ENCODE data around the gene PAX5. TPM values are rescaled to one million over a fixed set of nuclear protein-coding genes. Genes with fewer than 3 reads are reported as not detected.

The PAX5 gene
- total RNA-seq, 1 donor from 2014 or later: 0.25 TPM

- TF ChIP-seq, protein P1, sequence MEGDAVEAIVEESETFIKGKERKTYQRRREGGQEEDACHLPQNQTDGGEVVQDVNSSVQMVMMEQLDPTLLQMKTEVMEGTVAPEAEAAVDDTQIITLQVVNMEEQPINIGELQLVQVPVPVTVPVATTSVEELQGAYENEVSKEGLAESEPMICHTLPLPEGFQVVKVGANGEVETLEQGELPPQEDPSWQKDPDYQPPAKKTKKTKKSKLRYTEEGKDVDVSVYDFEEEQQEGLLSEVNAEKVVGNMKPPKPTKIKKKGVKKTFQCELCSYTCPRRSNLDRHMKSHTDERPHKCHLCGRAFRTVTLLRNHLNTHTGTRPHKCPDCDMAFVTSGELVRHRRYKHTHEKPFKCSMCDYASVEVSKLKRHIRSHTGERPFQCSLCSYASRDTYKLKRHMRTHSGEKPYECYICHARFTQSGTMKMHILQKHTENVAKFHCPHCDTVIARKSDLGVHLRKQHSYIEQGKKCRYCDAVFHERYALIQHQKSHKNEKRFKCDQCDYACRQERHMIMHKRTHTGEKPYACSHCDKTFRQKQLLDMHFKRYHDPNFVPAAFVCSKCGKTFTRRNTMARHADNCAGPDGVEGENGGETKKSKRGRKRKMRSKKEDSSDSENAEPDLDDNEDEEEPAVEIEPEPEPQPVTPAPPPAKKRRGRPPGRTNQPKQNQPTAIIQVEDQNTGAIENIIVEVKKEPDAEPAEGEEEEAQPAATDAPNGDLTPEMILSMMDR (IDR thresholded peaks at IDR 0.05): no peak
- TF ChIP-seq POLR2AphosphoS5 (IDR thresholded peaks at IDR 0.05; ENCODE audit: insufficient read depth in 1 of 2, low read depth in 1 of 2): no peak
- TF ChIP-seq POLR2A (IDR thresholded peaks at IDR 0.05): no peak
- Histone ChIP-seq H3K27me3 (peaks cover 45% of the 10 kb centered on the region), H3K4me1 (peaks cover 56% of the 10 kb centered on the region), H3K9me3 (no peaks in the 10 kb centered on the region), H3K4me3 (no peak overlapping the region), H3K36me3 (no peaks in the 10 kb centered on the region), H3K27ac (no peak overlapping the region)
- intact Hi-C loops (cut with DNase I): no loop called here
- DNase-seq (ENCODE audit: extremely low spot score in 2 of 2): no peak
Measured at GRCh38 chr9:37032713-37033112, 1.4 kb downstream of the PAX5 start.

DNA sequence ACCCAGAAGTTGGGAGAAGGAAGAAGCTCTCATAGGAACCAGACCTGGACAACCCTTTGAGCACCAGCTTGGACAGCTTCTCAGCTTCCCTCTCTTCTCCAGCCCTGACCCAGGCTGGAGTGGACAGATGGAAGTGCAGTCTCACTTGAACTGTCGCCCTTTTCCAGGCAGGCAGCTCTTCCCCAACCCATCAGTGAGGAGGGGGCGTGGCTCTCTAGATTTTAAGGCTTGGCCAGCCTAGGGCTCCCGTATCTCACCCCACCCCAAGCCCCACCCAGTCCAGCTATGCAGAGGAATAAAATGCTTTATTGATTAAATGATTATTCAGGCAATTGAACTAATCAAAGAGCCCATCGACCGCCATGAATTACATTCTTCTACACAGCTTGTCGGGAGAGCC, 2.2 kb downstream of the PAX5 start:
- intact Hi-C loops (cut with DNase I): no loop called here
- no peak for TF ChIP-seq POLR2A (IDR thresholded peaks at IDR 0.05)
- no peak for TF ChIP-seq POLR2AphosphoS5 (IDR thresholded peaks at IDR 0.05; ENCODE audit: insufficient read depth in 1 of 2, low read depth in 1 of 2)
- TF ChIP-seq, protein P1 (IDR thresholded peaks at IDR 0.05): no peak
- Histone ChIP-seq H3K4me3 (no peak overlapping the region), H3K27me3 (peaks cover 47% of the 10 kb centered on the region), H3K36me3 (no peaks in the 10 kb centered on the region), H3K27ac (no peak overlapping the region), H3K9me3 (no peaks in the 10 kb centered on the region), H3K4me1 (peaks cover 56% of the 10 kb centered on the region)
- DNase-seq (ENCODE audit: extremely low spot score in 2 of 2): no peak

GRCh38 chr9:37031081-37031480, 3.0 kb downstream of the PAX5 start:
- H3K27me3 ChIP-seq: peaks cover 53% of the 10 kb centered on the region
- peaks cover 56% of the 10 kb centered on the region for H3K4me1 ChIP-seq
- TF ChIP-seq, protein P1 (IDR thresholded peaks at IDR 0.05): no peak
- no peak for TF ChIP-seq POLR2AphosphoS5 (IDR thresholded peaks at IDR 0.05; ENCODE audit: insufficient read depth in 1 of 2, low read depth in 1 of 2)
- TF ChIP-seq POLR2A (IDR thresholded peaks at IDR 0.05): no peak
- no peaks in the 10 kb centered on the region for H3K36me3 ChIP-seq
- no peak overlapping the region for H3K27ac ChIP-seq
- intact Hi-C loops (cut with DNase I): no loop called here
- H3K4me3 ChIP-seq: no peak overlapping the region
- DNase-seq (ENCODE audit: extremely low spot score in 2 of 2): no peak
- H3K9me3 ChIP-seq: no peaks in the 10 kb centered on the region

DNA sequence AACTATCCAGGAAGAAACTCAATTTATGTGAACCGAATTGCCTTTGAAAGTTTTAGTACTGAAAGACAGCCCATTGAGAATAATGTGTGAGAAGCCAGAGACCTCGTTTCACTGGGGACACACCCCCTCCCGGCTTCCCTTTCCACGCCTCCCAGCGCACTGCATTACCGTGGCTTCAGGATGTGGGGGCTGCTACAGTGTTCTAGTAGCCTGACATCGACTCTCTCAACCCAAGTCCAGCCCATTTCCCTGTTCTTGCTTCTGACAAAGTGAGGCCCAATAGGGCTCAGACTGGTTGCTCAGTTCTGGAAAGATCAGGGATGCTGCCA, 3.5 kb downstream of the PAX5 start:
- no peak overlapping the region for H3K4me3 ChIP-seq
- DNase-seq (ENCODE audit: extremely low spot score in 2 of 2): no peak
- no peak for TF ChIP-seq POLR2AphosphoS5 (IDR thresholded peaks at IDR 0.05; ENCODE audit: insufficient read depth in 1 of 2, low read depth in 1 of 2)
- no peak for TF ChIP-seq POLR2A (IDR thresholded peaks at IDR 0.05)
- TF ChIP-seq, protein P1 (IDR thresholded peaks at IDR 0.05): no peak
- H3K4me1 ChIP-seq: peaks cover 56% of the 10 kb centered on the region
- peaks cover 51% of the 10 kb centered on the region for H3K27me3 ChIP-seq
- no peaks in the 10 kb centered on the region for H3K9me3 ChIP-seq
- intact Hi-C loops (cut with DNase I): no loop called here
- H3K27ac ChIP-seq: no peak overlapping the region
- H3K36me3 ChIP-seq: no peaks in the 10 kb centered on the region

DNA sequence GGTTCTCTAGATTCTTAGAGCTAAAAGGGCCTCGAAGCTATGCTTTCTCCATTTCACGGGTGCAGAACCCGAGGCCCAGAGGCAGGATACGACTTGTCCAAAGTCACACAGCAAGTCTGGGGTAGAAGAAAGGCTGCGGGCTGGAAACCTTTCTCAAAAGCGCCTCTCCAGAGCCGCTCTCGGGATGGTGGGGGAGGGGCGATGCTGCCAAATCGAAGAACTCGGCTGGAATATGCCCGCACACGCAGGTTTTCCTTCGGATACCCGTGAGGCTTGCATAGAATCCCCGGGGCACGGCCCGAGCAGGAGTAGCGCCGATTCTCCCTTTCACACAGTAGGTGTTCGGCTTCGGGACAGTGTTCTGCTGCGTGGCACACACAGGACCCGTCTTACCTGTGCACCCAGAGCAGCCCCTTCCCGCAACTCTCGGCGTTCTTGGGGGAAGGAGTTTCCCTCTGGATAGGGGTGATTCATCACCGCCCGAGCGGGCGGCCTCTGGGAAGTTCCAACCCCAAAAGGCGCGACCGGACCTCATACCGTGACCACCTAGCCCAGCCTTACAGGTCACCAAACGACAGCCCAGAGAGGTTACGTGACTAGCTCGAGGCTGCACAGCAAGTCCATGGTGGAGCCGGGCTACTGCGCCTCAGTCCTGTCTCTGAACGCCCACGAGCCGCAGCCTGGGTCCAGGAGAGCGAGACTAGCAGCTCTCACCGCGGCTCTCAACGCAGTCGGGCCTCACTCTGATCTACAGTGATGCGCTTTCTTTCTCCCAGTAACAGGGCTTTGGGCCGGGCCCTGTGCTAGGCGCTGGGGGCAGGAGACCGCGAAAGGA, 4.1 kb downstream of the PAX5 start:
- TF ChIP-seq POLR2AphosphoS5 (IDR thresholded peaks at IDR 0.05; ENCODE audit: insufficient read depth in 1 of 2, low read depth in 1 of 2) (no peak), POLR2A (IDR thresholded peaks at IDR 0.05) (no peak)
- TF ChIP-seq, protein P1 (IDR thresholded peaks at IDR 0.05): no peak
- DNase-seq (ENCODE audit: extremely low spot score in 2 of 2): no peak
- Histone ChIP-seq H3K4me3 (no peak overlapping the region), H3K36me3 (no peaks in the 10 kb centered on the region), H3K4me1 (peaks cover 56% of the 10 kb centered on the region), H3K9me3 (no peaks in the 10 kb centered on the region), H3K27ac (no peak overlapping the region), H3K27me3 (peaks cover 46% of the 10 kb centered on the region)
- intact Hi-C loops (cut with DNase I): no loop called here
